GM12873 (cell line): ENCODE measurements around the gene TTLL11.

Source experiments
- CTCF ChIP-seq: IDR thresholded peaks from 2 replicates; pipeline ENCODE4 v1.5.1; 2012; ENCODE audit warnings: low read depth, mild to moderate bottlenecking, moderate library complexity, low read length, control low read depth; ENCODE audit not compliant: insufficient read depth; ENCODE audit errors: missing control alignments

Gene TTLL11

GRCh38 chr9:122015170-122015821 is 77.8 kb downstream of the TTLL11 start:
- no peak for TF ChIP-seq CTCF

GRCh38 chr9:122011818-122012498 is 81.2 kb downstream of the TTLL11 start:
- no peak for TF ChIP-seq CTCF

GRCh38 chr9:122008559-122008958 is 84.5 kb downstream of the TTLL11 start:
- TF ChIP-seq CTCF: no peak

- TF ChIP-seq CTCF: no peak
Measured at GRCh38 chr9:122007837-122008236, 85.3 kb downstream of the TTLL11 start.

- TF ChIP-seq CTCF: no peak
Measured at GRCh38 chr9:122005597-122005996, 87.5 kb downstream of the TTLL11 start.

- TF ChIP-seq CTCF: no peak
Measured at GRCh38 chr9:122004589-122004988, 88.5 kb downstream of the TTLL11 start.

- TF ChIP-seq CTCF: no peak
Measured at GRCh38 chr9:122001491-122002201, 91.5 kb downstream of the TTLL11 start.
